ENCODE data around the gene NDUFB4. TPM values are rescaled to one million over a fixed set of nuclear protein-coding genes. Genes with fewer than 3 reads are reported as not detected.
A peak's percentile ranks its signal among the peaks of the same experiment; 100 is the strongest.

The NDUFB4 gene
- total RNA-seq, 1 experiment from 2014 or later, result 161 TPM

- H3K27ac ChIP-seq (ENCODE audit: low read depth, low read length), result no peak overlapping the region
- ChIA-PET POLR2A (no interaction called here), RAD21 (ENCODE audit: low non-redundant PET in 1 of 2, low total read pairs in 2 of 2, uncharacterized antibody in 2 of 2, unreplicated experiment in 2 of 2) (no interaction called here), CTCF (no interaction called here)
- H3K36me3 ChIP-seq (ENCODE audit: control insufficient read depth in 1 of 2, insufficient read depth in 2 of 2, low read length in 2 of 2), result peaks cover 20 to 21% of the 10 kb centered on the region in 2 experiments; a peak in 3 of 4 replicates
- H3K9me2 ChIP-seq (ENCODE audit: insufficient read depth), result no peaks in the 10 kb centered on the region
- H3K79me2 ChIP-seq (ENCODE audit: insufficient read depth, low read length), result peaks cover 33% of the 10 kb centered on the region
- ATAC-seq, result no peak
- no peaks in the 10 kb centered on the region for H3K4me1 ChIP-seq (ENCODE audit: control insufficient read depth in 1 of 2, insufficient read depth in 2 of 2, low read length in 2 of 2)
- no peak overlapping the region for H3K4me3 ChIP-seq (replicated peaks in 1 of 2; ENCODE audit: low read depth in 1 of 2, low read length in 2 of 2)
- DNase-seq (ENCODE audit: low read depth, low spot score), result no peak
- TF ChIP-seq POLR2AphosphoS5 (IDR thresholded peaks at IDR 0.05; ENCODE audit: low read depth, low read length) (0 out of 2 replicates have a peak, but pooled peaks have one; percentile 27), CEBPB (IDR thresholded peaks at IDR 0.05; ENCODE audit: low read depth) (no peak)
- no peak overlapping the region for H3K9ac ChIP-seq (ENCODE audit: low read length)
- no peak overlapping the region for H2AFZ ChIP-seq (ENCODE audit: low read depth, low read length, poor library complexity, severe bottlenecking)
- BruUV-seq (replicated peaks), result no TSS peak
- intact Hi-C loops (cut with micrococcal nuclease), result no loop called here
- H3K27me3 ChIP-seq (ENCODE audit: insufficient read depth, low read length), result no peaks in the 10 kb centered on the region
- H4K20me1 ChIP-seq (ENCODE audit: insufficient read depth), result no peaks in the 10 kb centered on the region
- H3K9me3 ChIP-seq (ENCODE audit: control insufficient read depth in 1 of 2, insufficient read depth in 1 of 2, low read depth in 1 of 2, low read length in 2 of 2), result no peaks in the 10 kb centered on the region
- H3K4me2 ChIP-seq (ENCODE audit: low read length), result no peak overlapping the region
Observed at GRCh38 chr3:120602682-120603081, 6.5 kb downstream of the NDUFB4 start.

- ChIA-PET CTCF (interaction anchor here (1.1 to 1.8 kb wide), 3 partner anchors 8 to 191 kb away, joined by 3 to 4 read pairs (median 3); partner anchors contain the start of gene NDUFB4), POLR2A (interaction anchor here (1.0 kb wide), 1 partner anchor 8 kb away, joined by 4 read pairs; the partner anchor contains the start of gene NDUFB4), RAD21 (ENCODE audit: low non-redundant PET in 1 of 2, low total read pairs in 2 of 2, uncharacterized antibody in 2 of 2, unreplicated experiment in 2 of 2) (no interaction called here)
- no peak overlapping the region for H2AFZ ChIP-seq (ENCODE audit: low read depth, low read length, poor library complexity, severe bottlenecking)
- peaks cover 7 to 13% of the 10 kb centered on the region in 2 experiments; a peak in 3 of 4 replicates for H3K36me3 ChIP-seq (ENCODE audit: control insufficient read depth in 1 of 2, insufficient read depth in 2 of 2, low read length in 2 of 2)
- no peak overlapping the region for H3K4me2 ChIP-seq (ENCODE audit: low read length)
- no peaks in the 10 kb centered on the region for H4K20me1 ChIP-seq (ENCODE audit: insufficient read depth)
- ATAC-seq (peak; percentile 22; the same call in 1 of the 2 replicates), DNase-seq (ENCODE audit: low read depth, low spot score) (no peak)
- intact Hi-C loops (cut with micrococcal nuclease), result no loop called here
- no peaks in the 10 kb centered on the region for H3K4me1 ChIP-seq (ENCODE audit: control insufficient read depth in 1 of 2, insufficient read depth in 2 of 2, low read length in 2 of 2)
- H3K79me2 ChIP-seq (ENCODE audit: insufficient read depth, low read length), result peaks cover 16% of the 10 kb centered on the region
- H3K9me2 ChIP-seq (ENCODE audit: insufficient read depth), result no peaks in the 10 kb centered on the region
- H3K27ac ChIP-seq (ENCODE audit: low read depth, low read length), result no peak overlapping the region
- no peak overlapping the region for H3K4me3 ChIP-seq (replicated peaks in 1 of 2; ENCODE audit: low read depth in 1 of 2, low read length in 2 of 2)
- BruUV-seq (replicated peaks), result no TSS peak
- H3K27me3 ChIP-seq (ENCODE audit: insufficient read depth, low read length), result no peaks in the 10 kb centered on the region
- H3K9me3 ChIP-seq (ENCODE audit: control insufficient read depth in 1 of 2, insufficient read depth in 1 of 2, low read depth in 1 of 2, low read length in 2 of 2), result no peaks in the 10 kb centered on the region
- H3K9ac ChIP-seq (ENCODE audit: low read length), result no peak overlapping the region
- TF ChIP-seq, protein P1, sequence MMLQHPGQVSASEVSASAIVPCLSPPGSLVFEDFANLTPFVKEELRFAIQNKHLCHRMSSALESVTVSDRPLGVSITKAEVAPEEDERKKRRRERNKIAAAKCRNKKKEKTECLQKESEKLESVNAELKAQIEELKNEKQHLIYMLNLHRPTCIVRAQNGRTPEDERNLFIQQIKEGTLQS (IDR thresholded peaks at IDR 0.05), result no peak
- TF ChIP-seq JUND (IDR thresholded peaks at IDR 0.05), result no peak
- no peak for TF ChIP-seq SRF (IDR thresholded peaks at IDR 0.05; ENCODE audit: low read depth)
- no peak for TF ChIP-seq POLR2AphosphoS5 (IDR thresholded peaks at IDR 0.05; ENCODE audit: low read depth, low read length)
- TF ChIP-seq RAD21 (IDR thresholded peaks at IDR 0.05; ENCODE audit: low read depth), result no peak
- TF ChIP-seq EZH2phosphoT487 (IDR thresholded peaks at IDR 0.05; ENCODE audit: borderline replicate concordance), result no peak
- TF ChIP-seq POLR2A (IDR thresholded peaks at IDR 0.05; ENCODE audit: borderline replicate concordance, extremely low read depth, insufficient read depth, insufficient read length), result no peak
- no peak for TF ChIP-seq ZNF274 (IDR thresholded peaks at IDR 0.05; ENCODE audit: low read depth, low read length)
- TF ChIP-seq YY1 (IDR thresholded peaks at IDR 0.05; ENCODE audit: extremely low read depth, insufficient replicate concordance, low read depth, low read length), result no peak
- no peak for TF ChIP-seq CBX3 (IDR thresholded peaks at IDR 0.05; ENCODE audit: low read depth)
- TF ChIP-seq CEBPB (IDR thresholded peaks at IDR 0.05; ENCODE audit: low read depth), result no peak
- TF ChIP-seq SIN3A (IDR thresholded peaks at IDR 0.05; ENCODE audit: low read depth), result no peak
- no peak for TF ChIP-seq TCF7L2 (IDR thresholded peaks at IDR 0.05; ENCODE audit: borderline replicate concordance, extremely low read depth, insufficient read depth, insufficient read length)
- no peak for TF ChIP-seq MAX (IDR thresholded peaks at IDR 0.05)
- TF ChIP-seq, protein P2, sequence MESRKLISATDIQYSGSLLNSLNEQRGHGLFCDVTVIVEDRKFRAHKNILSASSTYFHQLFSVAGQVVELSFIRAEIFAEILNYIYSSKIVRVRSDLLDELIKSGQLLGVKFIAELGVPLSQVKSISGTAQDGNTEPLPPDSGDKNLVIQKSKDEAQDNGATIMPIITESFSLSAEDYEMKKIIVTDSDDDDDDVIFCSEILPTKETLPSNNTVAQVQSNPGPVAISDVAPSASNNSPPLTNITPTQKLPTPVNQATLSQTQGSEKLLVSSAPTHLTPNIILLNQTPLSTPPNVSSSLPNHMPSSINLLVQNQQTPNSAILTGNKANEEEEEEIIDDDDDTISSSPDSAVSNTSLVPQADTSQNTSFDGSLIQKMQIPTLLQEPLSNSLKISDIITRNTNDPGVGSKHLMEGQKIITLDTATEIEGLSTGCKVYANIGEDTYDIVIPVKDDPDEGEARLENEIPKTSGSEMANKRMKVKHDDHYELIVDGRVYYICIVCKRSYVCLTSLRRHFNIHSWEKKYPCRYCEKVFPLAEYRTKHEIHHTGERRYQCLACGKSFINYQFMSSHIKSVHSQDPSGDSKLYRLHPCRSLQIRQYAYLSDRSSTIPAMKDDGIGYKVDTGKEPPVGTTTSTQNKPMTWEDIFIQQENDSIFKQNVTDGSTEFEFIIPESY (IDR thresholded peaks at IDR 0.05; ENCODE audit: extremely low read depth, insufficient replicate concordance, low read length), result no peak
- no peak for TF ChIP-seq FOSL1 (IDR thresholded peaks at IDR 0.05; ENCODE audit: low read depth)
- TF ChIP-seq ELF1 (IDR thresholded peaks at IDR 0.05; ENCODE audit: borderline replicate concordance, low read depth), result no peak
Observed at GRCh38 chr3:120604382-120604781, 8.2 kb downstream of the NDUFB4 start.
